Lower lobe of right lung (tissue), 2 donors: ENCODE data around the gene AP1G1. TPM values are rescaled to one million over a fixed set of nuclear protein-coding genes. Genes with fewer than 3 reads are reported as not detected.

ENCODE experiments used
- ATAC-seq, 2 donors: fragments of 200-7000 bp; cut with Tn5 transposase; one replicate each; pipeline ENCODE4 v1.9.1; 2020 to 2022; ENCODE audit warnings: mild to moderate bottlenecking in 2 of 2, moderate library complexity in 2 of 2
- DNase-seq: peaks from one replicate; pipeline ENCODE4 v3.0.0-alpha.2; 2020
- H3K27ac ChIP-seq: fragments of 200-600 bp; one replicate; pipeline ENCODE4 v1.8.0; 2022
- H3K27me3 ChIP-seq: fragments of 200-600 bp; one replicate; pipeline ENCODE4 v1.8.0; 2022; ENCODE audit warnings: low read depth
- H3K36me3 ChIP-seq: fragments of 200-600 bp; one replicate; pipeline ENCODE4 v1.8.0; 2022; ENCODE audit warnings: mild to moderate bottlenecking
- H3K4me1 ChIP-seq: fragments of 200-600 bp; one replicate; pipeline ENCODE4 v1.8.0; 2022
- H3K4me3 ChIP-seq: fragments of 200-600 bp; one replicate; pipeline ENCODE4 v1.8.0; 2022; ENCODE audit warnings: mild to moderate bottlenecking
- H3K9me3 ChIP-seq: fragments of 200-600 bp; one replicate; pipeline ENCODE4 v1.8.0; 2022
- intact Hi-C: fragments of 100-400 bp; cut with DNase I; formaldehyde crosslinking; loops from one replicate; pipeline ENCODE4 v1.11.0; 2022
- total RNA-seq: library from RNA; stranded (reverse); fragmentation: NEBNext Ultra II Directional; extraction: Animal tissue kit (Norgen Biotek cat#: 25700); gene quantifications from one replicate; pipeline ENCODE4 v1.2.1, GENCODE V29; 2021
- TF ChIP-seq, protein P1 (sequence below): fragments of 200-600 bp; IDR thresholded peaks from one replicate; pipeline ENCODE4 v1.8.0; 2022; ENCODE audit warnings: antibody characterized with exemption, mild to moderate bottlenecking
- donor health status: DM: no; HTN: yes; CAD: no; lungs with severe emphysema.

The AP1G1 gene
- total RNA-seq, 1 donor from 2014 or later = 78.9 TPM

DNA sequence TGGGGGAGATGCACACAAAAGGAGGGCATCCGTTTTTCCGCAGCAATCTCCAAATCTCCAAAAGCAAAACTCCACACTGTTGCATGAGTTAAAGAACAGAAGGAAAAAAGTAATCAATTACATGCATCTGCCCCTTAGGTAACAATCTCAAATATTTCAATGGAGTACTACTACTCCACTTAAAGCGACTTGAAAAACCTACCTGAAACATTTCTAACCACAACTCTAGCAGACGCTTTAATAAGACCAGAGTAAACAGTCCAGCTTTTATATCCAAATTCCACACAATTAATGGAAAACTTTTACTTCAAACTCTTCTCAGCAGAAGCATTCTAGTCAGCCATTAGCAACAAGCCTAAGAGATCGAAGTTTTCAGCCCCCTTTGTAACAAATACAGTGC lies 29.9 kb downstream of the AP1G1 start:
- Histone ChIP-seq H3K4me3 (no peak overlapping the region), H3K27me3 (no peaks in the 10 kb centered on the region), H3K27ac (no peak overlapping the region), H3K4me1 (peaks cover 20% of the 10 kb centered on the region), H3K36me3 (peaks cover 34% of the 10 kb centered on the region), H3K9me3 (no peaks in the 10 kb centered on the region)
- ATAC-seq = peak; percentile 45 to 77
- no peak for DNase-seq
- TF ChIP-seq, protein P1, sequence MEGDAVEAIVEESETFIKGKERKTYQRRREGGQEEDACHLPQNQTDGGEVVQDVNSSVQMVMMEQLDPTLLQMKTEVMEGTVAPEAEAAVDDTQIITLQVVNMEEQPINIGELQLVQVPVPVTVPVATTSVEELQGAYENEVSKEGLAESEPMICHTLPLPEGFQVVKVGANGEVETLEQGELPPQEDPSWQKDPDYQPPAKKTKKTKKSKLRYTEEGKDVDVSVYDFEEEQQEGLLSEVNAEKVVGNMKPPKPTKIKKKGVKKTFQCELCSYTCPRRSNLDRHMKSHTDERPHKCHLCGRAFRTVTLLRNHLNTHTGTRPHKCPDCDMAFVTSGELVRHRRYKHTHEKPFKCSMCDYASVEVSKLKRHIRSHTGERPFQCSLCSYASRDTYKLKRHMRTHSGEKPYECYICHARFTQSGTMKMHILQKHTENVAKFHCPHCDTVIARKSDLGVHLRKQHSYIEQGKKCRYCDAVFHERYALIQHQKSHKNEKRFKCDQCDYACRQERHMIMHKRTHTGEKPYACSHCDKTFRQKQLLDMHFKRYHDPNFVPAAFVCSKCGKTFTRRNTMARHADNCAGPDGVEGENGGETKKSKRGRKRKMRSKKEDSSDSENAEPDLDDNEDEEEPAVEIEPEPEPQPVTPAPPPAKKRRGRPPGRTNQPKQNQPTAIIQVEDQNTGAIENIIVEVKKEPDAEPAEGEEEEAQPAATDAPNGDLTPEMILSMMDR = no peak
- intact Hi-C loops = no loop called here

DNA sequence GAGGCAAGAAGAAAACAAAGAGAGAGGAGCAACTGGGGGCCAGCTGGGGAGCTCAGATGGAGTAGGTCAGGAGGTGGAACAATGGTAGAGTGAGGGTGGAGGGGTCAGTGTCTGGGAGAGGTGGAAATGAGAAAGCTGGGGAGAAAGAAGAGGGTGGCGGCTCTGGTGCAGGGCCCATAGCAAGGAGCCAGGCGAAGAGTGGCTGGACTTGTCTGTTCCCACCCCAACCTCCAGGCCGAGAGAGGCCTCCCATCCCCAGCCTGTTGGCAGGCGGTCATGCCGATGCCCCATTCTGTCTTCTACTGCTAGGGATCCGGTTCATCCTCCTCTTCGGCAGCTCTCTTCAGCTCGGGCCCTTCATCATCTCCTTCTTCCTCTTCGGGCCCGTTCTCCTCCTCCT lies 31.3 kb downstream of the AP1G1 start:
- ATAC-seq (no peak), DNase-seq (no peak)
- Histone ChIP-seq H3K27me3 (no peaks in the 10 kb centered on the region), H3K4me1 (peaks cover 20% of the 10 kb centered on the region), H3K4me3 (no peak overlapping the region), H3K36me3 (peaks cover 47% of the 10 kb centered on the region), H3K27ac (no peak overlapping the region), H3K9me3 (no peaks in the 10 kb centered on the region)
- intact Hi-C loops = no loop called here
- TF ChIP-seq, protein P1 = no peak

DNA sequence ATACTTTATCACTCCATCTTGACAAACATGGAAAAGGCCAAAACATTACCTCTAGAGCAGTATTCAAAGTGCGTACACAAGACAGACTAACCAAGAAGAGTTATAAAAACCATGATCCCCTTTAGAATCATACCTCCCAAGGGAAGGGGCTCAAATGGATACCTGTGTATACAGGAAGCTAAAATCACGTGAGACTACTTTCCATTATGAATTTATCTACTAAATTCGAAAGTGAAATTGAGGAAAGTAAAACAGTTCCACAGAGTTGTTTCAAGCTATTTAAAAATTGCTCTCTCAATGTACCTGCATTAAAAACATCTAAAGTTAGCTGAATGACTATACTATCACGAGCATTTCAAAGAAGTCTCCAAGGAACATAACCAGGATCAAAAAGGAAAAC lies 32.7 kb downstream of the AP1G1 start:
- Histone ChIP-seq H3K27ac (no peak overlapping the region), H3K36me3 (peaks cover 53% of the 10 kb centered on the region), H3K27me3 (no peaks in the 10 kb centered on the region), H3K4me1 (peaks cover 20% of the 10 kb centered on the region), H3K4me3 (no peak overlapping the region), H3K9me3 (no peaks in the 10 kb centered on the region)
- TF ChIP-seq, protein P1 = no peak
- ATAC-seq (no peak), DNase-seq (no peak)
- intact Hi-C loops = no loop called here

DNA sequence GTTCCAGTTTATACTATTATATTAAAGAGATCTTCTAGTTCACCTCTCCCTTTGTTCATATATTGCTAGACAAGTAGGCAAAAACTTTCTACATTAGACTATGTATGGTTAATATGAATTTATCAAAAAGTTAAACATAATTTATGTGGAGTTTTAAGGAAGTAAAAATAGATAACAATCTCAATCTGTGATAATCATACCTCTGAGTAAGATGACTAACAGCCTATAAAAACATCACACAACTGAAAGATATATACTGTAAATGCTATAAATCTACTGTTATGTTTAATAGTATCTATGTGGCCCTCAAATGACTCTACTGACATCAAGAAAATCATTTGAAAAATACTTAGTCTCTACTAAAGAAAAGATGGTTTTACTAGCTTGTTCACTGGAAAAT lies 37.1 kb downstream of the AP1G1 start:
- no peak overlapping the region for H3K27ac ChIP-seq

DNA sequence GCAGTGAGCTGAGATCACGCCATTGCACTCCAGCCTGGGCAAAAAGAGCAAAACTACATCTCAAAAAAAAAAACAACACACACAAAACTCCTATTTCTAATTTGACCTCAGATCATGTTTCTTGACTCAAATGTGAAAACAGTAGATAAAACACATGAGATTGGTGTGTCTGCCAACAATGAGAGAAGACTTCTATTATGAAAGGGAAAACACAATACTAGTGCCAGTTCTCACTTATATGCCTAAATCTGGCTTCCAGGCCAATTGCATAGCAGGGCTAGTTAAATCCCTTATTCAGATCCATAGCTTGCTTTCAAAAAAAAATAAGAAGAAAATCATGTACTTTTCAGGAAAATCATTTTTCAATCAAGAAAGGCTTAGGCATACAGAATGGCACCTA lies 39.4 kb downstream of the AP1G1 start:
- no peaks in the 10 kb centered on the region for H3K4me1 ChIP-seq
- no peak overlapping the region for H3K27ac ChIP-seq
- peaks cover 86% of the 10 kb centered on the region for H3K36me3 ChIP-seq
- H3K27me3 ChIP-seq = no peaks in the 10 kb centered on the region
- no peaks in the 10 kb centered on the region for H3K9me3 ChIP-seq
- ATAC-seq (no peak), DNase-seq (no peak)
- H3K4me3 ChIP-seq = no peak overlapping the region
- TF ChIP-seq, protein P1 = no peak
- intact Hi-C loops = no loop called here

More for the DNA sequence above, 37.1 kb downstream of the AP1G1 start:
- no peaks in the 10 kb centered on the region for H3K4me1 ChIP-seq
- H3K4me3 ChIP-seq = no peak overlapping the region
- intact Hi-C loops = no loop called here
- peaks cover 81% of the 10 kb centered on the region for H3K36me3 ChIP-seq
- TF ChIP-seq, protein P1 = no peak
- H3K27me3 ChIP-seq = no peaks in the 10 kb centered on the region
- DNase-seq (no peak), ATAC-seq (no peak)
- H3K9me3 ChIP-seq = no peaks in the 10 kb centered on the region
